Mesothelial cell of epicardium (in vitro differentiated cells): ENCODE measurements around the gene RAB3C. TPM values are rescaled to one million over a fixed set of nuclear protein-coding genes. Genes with fewer than 3 reads are reported as not detected.

ENCODE experiments used
- DNase-seq, 2 experiments: peaks; one replicate each; pipeline ENCODE4 v3.0.0; 2021; ENCODE audit warnings: low spot score in 2 of 2; ENCODE audit not compliant: unreplicated experiment in 2 of 2
- H3K27ac Mint-ChIP-seq: 2 replicates; pipeline ENCODE4 v1.8.0; 2021; ENCODE audit warnings: mixed read lengths
- H3K27me3 Mint-ChIP-seq: 2 replicates; pipeline ENCODE4 v1.8.0; 2021; ENCODE audit warnings: low read depth, mixed read lengths
- H3K36me3 Mint-ChIP-seq: 2 replicates; pipeline ENCODE4 v1.8.0; 2021; ENCODE audit warnings: mixed read lengths
- H3K4me1 Mint-ChIP-seq: 2 replicates; pipeline ENCODE4 v1.8.0; 2021; ENCODE audit warnings: mixed read lengths
- H3K4me3 Mint-ChIP-seq: 2 replicates; pipeline ENCODE4 v1.8.0; 2021; ENCODE audit warnings: mild to moderate bottlenecking, moderate library complexity, mixed read lengths
- H3K9me3 Mint-ChIP-seq: 2 replicates; pipeline ENCODE4 v1.8.0; 2021; ENCODE audit warnings: mixed read lengths
- total RNA-seq: library from RNA; stranded (reverse); gene quantifications from 3 replicates; pipeline ENCODE4 v1.2.1, GENCODE V29; 2021
- TF ChIP-seq, protein P1 (sequence below): fragments of 200-600 bp; sonication (generic); IDR thresholded peaks from one replicate; pipeline ENCODE4 v1.5.0; 2021; ENCODE audit warnings: antibody characterized with exemption; ENCODE audit not compliant: unreplicated experiment

Gene RAB3C
- total RNA-seq, 1 donor from 2014 or later, result 1.2 TPM

GRCh38 chr5:58773744-58774441 is 191.0 kb downstream of the RAB3C start:
- Mint-ChIP-seq H3K27me3 (peaks cover 39% of the 10 kb centered on the region), H3K27ac (no peak overlapping the region), H3K9me3 (no peaks in the 10 kb centered on the region), H3K4me3 (no peak overlapping the region), H3K4me1 (no peaks in the 10 kb centered on the region), H3K36me3 (no peaks in the 10 kb centered on the region)
- no peak for DNase-seq
- TF ChIP-seq, protein P1, sequence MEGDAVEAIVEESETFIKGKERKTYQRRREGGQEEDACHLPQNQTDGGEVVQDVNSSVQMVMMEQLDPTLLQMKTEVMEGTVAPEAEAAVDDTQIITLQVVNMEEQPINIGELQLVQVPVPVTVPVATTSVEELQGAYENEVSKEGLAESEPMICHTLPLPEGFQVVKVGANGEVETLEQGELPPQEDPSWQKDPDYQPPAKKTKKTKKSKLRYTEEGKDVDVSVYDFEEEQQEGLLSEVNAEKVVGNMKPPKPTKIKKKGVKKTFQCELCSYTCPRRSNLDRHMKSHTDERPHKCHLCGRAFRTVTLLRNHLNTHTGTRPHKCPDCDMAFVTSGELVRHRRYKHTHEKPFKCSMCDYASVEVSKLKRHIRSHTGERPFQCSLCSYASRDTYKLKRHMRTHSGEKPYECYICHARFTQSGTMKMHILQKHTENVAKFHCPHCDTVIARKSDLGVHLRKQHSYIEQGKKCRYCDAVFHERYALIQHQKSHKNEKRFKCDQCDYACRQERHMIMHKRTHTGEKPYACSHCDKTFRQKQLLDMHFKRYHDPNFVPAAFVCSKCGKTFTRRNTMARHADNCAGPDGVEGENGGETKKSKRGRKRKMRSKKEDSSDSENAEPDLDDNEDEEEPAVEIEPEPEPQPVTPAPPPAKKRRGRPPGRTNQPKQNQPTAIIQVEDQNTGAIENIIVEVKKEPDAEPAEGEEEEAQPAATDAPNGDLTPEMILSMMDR, result no peak

DNA sequence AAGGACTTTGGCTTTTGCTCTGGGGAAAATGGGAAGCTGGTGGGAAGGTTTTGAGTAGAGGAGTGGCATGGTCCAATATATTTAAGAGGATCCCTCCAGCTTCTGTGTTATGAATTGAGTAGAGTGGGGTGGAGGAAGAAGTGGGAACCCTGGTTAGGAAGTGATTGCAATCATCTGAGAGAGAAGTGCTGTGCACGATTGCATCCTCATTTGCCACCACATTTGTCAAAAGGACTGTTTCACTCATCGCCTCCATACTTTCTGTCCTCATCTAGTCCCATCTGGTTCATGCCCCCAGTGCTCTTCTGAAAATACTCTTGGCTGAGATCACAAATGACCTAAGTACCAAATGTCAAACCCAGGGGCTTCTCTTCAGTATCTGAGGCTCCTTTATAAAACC is 192.1 kb downstream of the RAB3C start:
- Mint-ChIP-seq H3K27me3 (peaks cover 43% of the 10 kb centered on the region), H3K4me3 (no peak overlapping the region), H3K36me3 (no peaks in the 10 kb centered on the region), H3K4me1 (no peaks in the 10 kb centered on the region), H3K9me3 (no peaks in the 10 kb centered on the region), H3K27ac (no peak overlapping the region)
- TF ChIP-seq, protein P1, result no peak
- DNase-seq, result no peak

DNA sequence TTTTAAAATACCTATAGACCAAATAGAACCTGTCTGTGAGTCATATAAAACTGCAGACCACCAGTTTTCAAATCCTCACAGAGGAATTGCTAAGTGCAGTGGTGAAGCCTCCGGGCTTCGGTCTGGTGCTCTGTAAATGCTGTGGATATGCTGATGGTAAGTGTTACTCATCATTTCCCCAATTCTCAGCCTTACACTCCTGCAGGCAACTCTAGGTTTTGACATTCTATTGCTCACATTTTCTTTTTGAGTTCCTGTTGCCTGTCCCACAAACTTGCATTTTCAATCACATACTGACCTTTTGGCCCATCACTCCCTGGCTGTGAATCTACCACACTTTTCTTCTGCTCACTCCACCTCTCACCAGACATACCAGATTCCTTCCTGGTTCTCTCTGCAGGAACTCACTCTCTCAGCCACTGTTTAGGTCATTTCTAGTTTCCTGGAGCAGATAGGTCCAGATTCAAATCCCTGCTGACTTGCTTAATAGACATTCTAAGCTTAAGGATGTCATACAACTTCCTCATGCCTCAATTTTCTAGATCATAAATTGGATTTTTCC is 192.9 kb downstream of the RAB3C start:
- TF ChIP-seq, protein P1, result no peak
- Mint-ChIP-seq H3K4me1 (no peaks in the 10 kb centered on the region), H3K36me3 (no peaks in the 10 kb centered on the region), H3K27ac (no peak overlapping the region), H3K27me3 (peaks cover 47% of the 10 kb centered on the region), H3K4me3 (no peak overlapping the region), H3K9me3 (no peaks in the 10 kb centered on the region)
- no peak for DNase-seq

GRCh38 chr5:58776559-58776958 is 193.7 kb downstream of the RAB3C start:
- no peaks in the 10 kb centered on the region for H3K36me3 Mint-ChIP-seq
- no peaks in the 10 kb centered on the region for H3K9me3 Mint-ChIP-seq
- no peak overlapping the region for H3K4me3 Mint-ChIP-seq
- peaks cover 51% of the 10 kb centered on the region for H3K27me3 Mint-ChIP-seq
- TF ChIP-seq, protein P1, result no peak
- no peaks in the 10 kb centered on the region for H3K4me1 Mint-ChIP-seq
- no peak for DNase-seq
- no peak overlapping the region for H3K27ac Mint-ChIP-seq

DNA sequence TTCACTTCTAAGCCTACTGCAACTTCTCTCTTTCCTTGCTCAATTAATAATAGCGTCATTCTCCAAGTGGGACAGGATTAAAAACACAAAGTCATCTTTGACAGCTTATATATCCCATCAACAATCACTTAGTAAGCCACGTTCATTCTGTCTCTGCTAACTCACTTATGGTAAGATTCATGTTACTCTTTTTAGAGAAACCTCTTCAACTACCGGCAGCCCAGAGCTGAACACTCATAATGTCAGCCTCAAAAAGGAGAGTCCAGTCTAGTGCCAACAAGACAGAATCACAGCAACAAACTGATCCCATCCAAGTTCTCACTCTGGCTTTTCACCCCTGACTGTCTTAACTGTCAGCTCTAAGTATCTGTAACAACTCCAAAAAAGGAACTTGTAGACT is 196.0 kb downstream of the RAB3C start:
- H3K27me3 Mint-ChIP-seq, result peaks cover 37% of the 10 kb centered on the region
- TF ChIP-seq, protein P1, result no peak
- no peak overlapping the region for H3K4me3 Mint-ChIP-seq
- no peaks in the 10 kb centered on the region for H3K36me3 Mint-ChIP-seq
- no peaks in the 10 kb centered on the region for H3K9me3 Mint-ChIP-seq
- H3K27ac Mint-ChIP-seq, result no peak overlapping the region
- H3K4me1 Mint-ChIP-seq, result peaks cover 7% of the 10 kb centered on the region
- DNase-seq, result no peak
